ENCODE data around the gene MDP1. TPM values are rescaled to one million over a fixed set of nuclear protein-coding genes. Genes with fewer than 3 reads are reported as not detected.

The MDP1 gene
- total RNA-seq, 1 experiment from 2014 or later, result 12.6 TPM

GRCh38 chr14:24216345-24216699, 456 bp upstream of the MDP1 start:
- CTCF ChIA-PET, result interaction anchor here (0.8 to 2.6 kb wide), 18 partner anchors 11 to 226 kb away, joined by 3 to 31 read pairs (median 5); partner anchors contain the start of genes CIDEB, IPO4, IRF9 and PSME2
- H3K4me1 Mint-ChIP-seq, result peaks cover 23% of the 10 kb centered on the region
- no peaks in the 10 kb centered on the region for H3K9me3 Mint-ChIP-seq
- H3K27me3 Mint-ChIP-seq (ENCODE audit: low read depth), result no peaks in the 10 kb centered on the region; the same call in 1 of the 2 replicates
- no peak for TF ChIP-seq SOX15 (CRISPR knock-in tag; IDR thresholded peaks at IDR 0.05)
- no peak for TF ChIP-seq TEAD4 (CRISPR knock-in tag; IDR thresholded peaks at IDR 0.05)
- TF ChIP-seq ZBTB21 (CRISPR knock-in tag; IDR thresholded peaks at IDR 0.05; ENCODE audit: borderline replicate concordance), result no peak
- TF ChIP-seq ZNF232 (CRISPR knock-in tag; IDR thresholded peaks at IDR 0.05), result no peak
- no peak for TF ChIP-seq ATF1 (CRISPR knock-in tag; IDR thresholded peaks at IDR 0.05)
- TF ChIP-seq HMGA2 (CRISPR knock-in tag; IDR thresholded peaks at IDR 0.05), result no peak
- POLR2A ChIA-PET, result interaction anchor here (1.1 to 2.1 kb wide), 4 partner anchors 20 to 55 kb away, joined by 3 to 10 read pairs (median 8); partner anchors contain the start of genes IPO4, RABGGTA, TINF2 and TM9SF1
- ATAC-seq (no peak), DNase-seq (ENCODE audit: low spot score) (no peak)
- H3K4me3 Mint-ChIP-seq, result peak overlapping the region; percentile 96
- H3K36me3 Mint-ChIP-seq, result peaks cover 10% of the 10 kb centered on the region
- H3K27ac Mint-ChIP-seq, result peak overlapping the region; percentile 97

GRCh38 chr14:24213866-24214662, 1.8 kb downstream of the MDP1 start:
- Mint-ChIP-seq H3K4me3 (peak overlapping the region; percentile 96), H3K9me3 (no peaks in the 10 kb centered on the region), H3K36me3 (peaks cover 30% of the 10 kb centered on the region), H3K27me3 (ENCODE audit: low read depth) (no peaks in the 10 kb centered on the region; the same call in 1 of the 2 replicates), H3K27ac (peak overlapping the region; percentile 99), H3K4me1 (peaks cover 23% of the 10 kb centered on the region)
- ATAC-seq, result no peak
- ChIA-PET CTCF (interaction anchor here (0.9 to 2.7 kb wide), 15 partner anchors 8 to 217 kb away, joined by 3 to 15 read pairs (median 8); partner anchors contain the start of genes CIDEB, DCAF11, DHRS1 and IPO4), POLR2A (interaction anchor here (0.6 to 2.1 kb wide), 17 partner anchors 9 to 581 kb away, joined by 3 to 21 read pairs (median 5); partner anchors contain the start of genes DCAF11, EMC9, IPO4 and IRF9)
- TF ChIP-seq NR1H2 (CRISPR knock-in tag; IDR thresholded peaks at IDR 0.05) (no peak), ZNF121 (CRISPR knock-in tag; IDR thresholded peaks at IDR 0.05) (no peak), MYBL2 (CRISPR knock-in tag; IDR thresholded peaks at IDR 0.05) (no peak), CBFB (CRISPR knock-in tag; IDR thresholded peaks at IDR 0.05; ENCODE audit: low read depth) (no peak), ZNF416 (CRISPR knock-in tag; IDR thresholded peaks at IDR 0.05) (no peak), ZNF396 (CRISPR knock-in tag; IDR thresholded peaks at IDR 0.05; ENCODE audit: borderline replicate concordance) (no peak), SMAD4 (CRISPR knock-in tag; IDR thresholded peaks at IDR 0.05) (no peak), ATF2 (CRISPR knock-in tag; IDR thresholded peaks at IDR 0.05; ENCODE audit: borderline replicate concordance, low read depth) (no peak), MAX (CRISPR knock-in tag; IDR thresholded peaks at IDR 0.05) (no peak), FOXP1 (CRISPR knock-in tag; IDR thresholded peaks at IDR 0.05; ENCODE audit: borderline replicate concordance) (no peak), ZNF232 (CRISPR knock-in tag; IDR thresholded peaks at IDR 0.05) (no peak), MLX (CRISPR knock-in tag; IDR thresholded peaks at IDR 0.05) (no peak), AR (CRISPR knock-in tag; IDR thresholded peaks at IDR 0.05) (no peak)
- TF ChIP-seq, protein P1, sequence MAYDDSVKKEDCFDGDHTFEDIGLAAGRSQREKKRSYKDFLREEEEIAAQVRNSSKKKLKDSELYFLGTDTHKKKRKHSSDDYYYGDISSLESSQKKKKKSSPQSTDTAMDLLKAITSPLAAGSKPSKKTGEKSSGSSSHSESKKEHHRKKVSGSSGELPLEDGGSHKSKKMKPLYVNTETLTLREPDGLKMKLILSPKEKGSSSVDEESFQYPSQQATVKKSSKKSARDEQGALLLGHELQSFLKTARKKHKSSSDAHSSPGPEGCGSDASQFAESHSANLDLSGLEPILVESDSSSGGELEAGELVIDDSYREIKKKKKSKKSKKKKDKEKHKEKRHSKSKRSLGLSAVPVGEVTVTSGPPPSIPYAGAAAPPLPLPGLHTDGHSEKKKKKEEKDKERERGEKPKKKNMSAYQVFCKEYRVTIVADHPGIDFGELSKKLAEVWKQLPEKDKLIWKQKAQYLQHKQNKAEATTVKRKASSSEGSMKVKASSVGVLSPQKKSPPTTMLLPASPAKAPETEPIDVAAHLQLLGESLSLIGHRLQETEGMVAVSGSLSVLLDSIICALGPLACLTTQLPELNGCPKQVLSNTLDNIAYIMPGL (CRISPR knock-in tag; IDR thresholded peaks at IDR 0.05), result no peak
- TF ChIP-seq, protein P2, sequence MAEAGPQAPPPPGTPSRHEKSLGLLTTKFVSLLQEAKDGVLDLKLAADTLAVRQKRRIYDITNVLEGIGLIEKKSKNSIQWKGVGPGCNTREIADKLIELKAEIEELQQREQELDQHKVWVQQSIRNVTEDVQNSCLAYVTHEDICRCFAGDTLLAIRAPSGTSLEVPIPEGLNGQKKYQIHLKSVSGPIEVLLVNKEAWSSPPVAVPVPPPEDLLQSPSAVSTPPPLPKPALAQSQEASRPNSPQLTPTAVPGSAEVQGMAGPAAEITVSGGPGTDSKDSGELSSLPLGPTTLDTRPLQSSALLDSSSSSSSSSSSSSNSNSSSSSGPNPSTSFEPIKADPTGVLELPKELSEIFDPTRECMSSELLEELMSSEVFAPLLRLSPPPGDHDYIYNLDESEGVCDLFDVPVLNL (CRISPR knock-in tag; IDR thresholded peaks at IDR 0.05; ENCODE audit: borderline replicate concordance, low read depth), result no peak
- TF ChIP-seq, protein P3, sequence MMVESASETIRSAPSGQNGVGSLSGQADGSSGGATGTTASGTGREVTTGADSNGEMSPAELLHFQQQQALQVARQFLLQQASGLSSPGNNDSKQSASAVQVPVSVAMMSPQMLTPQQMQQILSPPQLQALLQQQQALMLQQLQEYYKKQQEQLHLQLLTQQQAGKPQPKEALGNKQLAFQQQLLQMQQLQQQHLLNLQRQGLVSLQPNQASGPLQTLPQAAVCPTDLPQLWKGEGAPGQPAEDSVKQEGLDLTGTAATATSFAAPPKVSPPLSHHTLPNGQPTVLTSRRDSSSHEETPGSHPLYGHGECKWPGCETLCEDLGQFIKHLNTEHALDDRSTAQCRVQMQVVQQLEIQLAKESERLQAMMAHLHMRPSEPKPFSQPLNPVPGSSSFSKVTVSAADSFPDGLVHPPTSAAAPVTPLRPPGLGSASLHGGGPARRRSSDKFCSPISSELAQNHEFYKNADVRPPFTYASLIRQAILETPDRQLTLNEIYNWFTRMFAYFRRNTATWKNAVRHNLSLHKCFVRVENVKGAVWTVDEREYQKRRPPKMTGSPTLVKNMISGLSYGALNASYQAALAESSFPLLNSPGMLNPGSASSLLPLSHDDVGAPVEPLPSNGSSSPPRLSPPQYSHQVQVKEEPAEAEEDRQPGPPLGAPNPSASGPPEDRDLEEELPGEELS (CRISPR knock-in tag; IDR thresholded peaks at IDR 0.05), result no peak
- TF ChIP-seq, protein P4, sequence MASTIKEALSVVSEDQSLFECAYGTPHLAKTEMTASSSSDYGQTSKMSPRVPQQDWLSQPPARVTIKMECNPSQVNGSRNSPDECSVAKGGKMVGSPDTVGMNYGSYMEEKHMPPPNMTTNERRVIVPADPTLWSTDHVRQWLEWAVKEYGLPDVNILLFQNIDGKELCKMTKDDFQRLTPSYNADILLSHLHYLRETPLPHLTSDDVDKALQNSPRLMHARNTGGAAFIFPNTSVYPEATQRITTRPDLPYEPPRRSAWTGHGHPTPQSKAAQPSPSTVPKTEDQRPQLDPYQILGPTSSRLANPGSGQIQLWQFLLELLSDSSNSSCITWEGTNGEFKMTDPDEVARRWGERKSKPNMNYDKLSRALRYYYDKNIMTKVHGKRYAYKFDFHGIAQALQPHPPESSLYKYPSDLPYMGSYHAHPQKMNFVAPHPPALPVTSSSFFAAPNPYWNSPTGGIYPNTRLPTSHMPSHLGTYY (CRISPR knock-in tag; IDR thresholded peaks at IDR 0.05), result no peak
- DNase-seq (ENCODE audit: low spot score), result no peak

All from WTC11 (cell line).